DND-41 (cell line): ENCODE measurements around the gene PSG4.
"Not testable (repeated sequence)": the region's sequence is repeated elsewhere in the genome, so short reads cannot be mapped to it uniquely, and the experiment has no call there.

Source experiments
- EZH2 ChIP-seq: IDR thresholded peaks from 3 replicates; pipeline ENCODE4 v1.6.1; 2012; ENCODE audit warnings: borderline replicate concordance, low read depth, mild to moderate bottlenecking, moderate library complexity, low read length, inconsistent platforms; ENCODE audit not compliant: severe bottlenecking
- TF ChIP-seq, protein P1 (sequence below): IDR thresholded peaks from 2 replicates; pipeline ENCODE4 v1.5.1; 2012; ENCODE audit warnings: borderline replicate concordance, low read length, moderate library complexity, mild to moderate bottlenecking; ENCODE audit not compliant: poor library complexity, severe bottlenecking; ENCODE audit errors: extremely low read depth

DNA sequence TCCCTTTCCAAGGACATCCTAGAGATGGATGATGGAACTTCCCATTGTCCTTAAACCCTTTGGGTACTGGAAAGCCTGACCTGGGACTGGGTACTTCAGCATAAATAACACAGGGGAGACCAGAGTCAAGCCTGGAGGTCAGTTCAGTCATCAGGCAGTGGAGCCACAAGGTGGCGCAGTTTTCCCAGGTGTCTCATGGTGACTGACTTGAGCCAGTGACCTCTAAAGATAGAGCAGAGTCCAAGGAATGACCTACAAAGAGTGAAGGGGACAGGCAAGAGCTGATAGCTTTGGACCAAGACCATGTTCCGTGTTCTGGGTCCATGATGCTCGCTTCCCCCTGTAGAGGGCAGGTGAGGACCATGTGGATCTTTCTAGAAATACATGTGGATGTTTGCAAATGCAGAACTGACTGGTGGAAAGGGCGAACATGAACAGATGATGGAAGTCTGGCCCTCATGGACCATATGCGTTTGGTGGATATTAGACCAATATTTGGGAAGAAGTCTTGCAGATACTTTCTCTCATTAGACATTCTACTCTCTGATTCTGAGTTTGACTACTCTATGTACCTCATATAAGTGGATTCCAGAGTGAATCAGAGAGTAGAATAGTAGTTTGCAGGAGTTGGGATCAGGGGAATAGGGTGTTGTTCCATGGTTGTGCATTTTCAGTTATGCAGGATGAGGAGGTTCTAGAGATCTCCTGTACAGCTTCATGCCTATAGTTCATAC is 6.6 kb downstream of the PSG4 start:
- TF ChIP-seq, protein P1, sequence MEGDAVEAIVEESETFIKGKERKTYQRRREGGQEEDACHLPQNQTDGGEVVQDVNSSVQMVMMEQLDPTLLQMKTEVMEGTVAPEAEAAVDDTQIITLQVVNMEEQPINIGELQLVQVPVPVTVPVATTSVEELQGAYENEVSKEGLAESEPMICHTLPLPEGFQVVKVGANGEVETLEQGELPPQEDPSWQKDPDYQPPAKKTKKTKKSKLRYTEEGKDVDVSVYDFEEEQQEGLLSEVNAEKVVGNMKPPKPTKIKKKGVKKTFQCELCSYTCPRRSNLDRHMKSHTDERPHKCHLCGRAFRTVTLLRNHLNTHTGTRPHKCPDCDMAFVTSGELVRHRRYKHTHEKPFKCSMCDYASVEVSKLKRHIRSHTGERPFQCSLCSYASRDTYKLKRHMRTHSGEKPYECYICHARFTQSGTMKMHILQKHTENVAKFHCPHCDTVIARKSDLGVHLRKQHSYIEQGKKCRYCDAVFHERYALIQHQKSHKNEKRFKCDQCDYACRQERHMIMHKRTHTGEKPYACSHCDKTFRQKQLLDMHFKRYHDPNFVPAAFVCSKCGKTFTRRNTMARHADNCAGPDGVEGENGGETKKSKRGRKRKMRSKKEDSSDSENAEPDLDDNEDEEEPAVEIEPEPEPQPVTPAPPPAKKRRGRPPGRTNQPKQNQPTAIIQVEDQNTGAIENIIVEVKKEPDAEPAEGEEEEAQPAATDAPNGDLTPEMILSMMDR: peak; percentile 14
- TF ChIP-seq EZH2: not testable (repeated sequence)
